Inferior parietal cortex (tissue), 1 donor: ENCODE data around the gene MMS19.
A peak's percentile ranks its signal among the peaks of the same experiment; 100 is the strongest.

Source experiments
- DNase-seq: peaks from one replicate; pipeline ENCODE4 v3.0.0-alpha.2; 2016; ENCODE audit errors: extremely low spot score

MMS19 gene, protein sequence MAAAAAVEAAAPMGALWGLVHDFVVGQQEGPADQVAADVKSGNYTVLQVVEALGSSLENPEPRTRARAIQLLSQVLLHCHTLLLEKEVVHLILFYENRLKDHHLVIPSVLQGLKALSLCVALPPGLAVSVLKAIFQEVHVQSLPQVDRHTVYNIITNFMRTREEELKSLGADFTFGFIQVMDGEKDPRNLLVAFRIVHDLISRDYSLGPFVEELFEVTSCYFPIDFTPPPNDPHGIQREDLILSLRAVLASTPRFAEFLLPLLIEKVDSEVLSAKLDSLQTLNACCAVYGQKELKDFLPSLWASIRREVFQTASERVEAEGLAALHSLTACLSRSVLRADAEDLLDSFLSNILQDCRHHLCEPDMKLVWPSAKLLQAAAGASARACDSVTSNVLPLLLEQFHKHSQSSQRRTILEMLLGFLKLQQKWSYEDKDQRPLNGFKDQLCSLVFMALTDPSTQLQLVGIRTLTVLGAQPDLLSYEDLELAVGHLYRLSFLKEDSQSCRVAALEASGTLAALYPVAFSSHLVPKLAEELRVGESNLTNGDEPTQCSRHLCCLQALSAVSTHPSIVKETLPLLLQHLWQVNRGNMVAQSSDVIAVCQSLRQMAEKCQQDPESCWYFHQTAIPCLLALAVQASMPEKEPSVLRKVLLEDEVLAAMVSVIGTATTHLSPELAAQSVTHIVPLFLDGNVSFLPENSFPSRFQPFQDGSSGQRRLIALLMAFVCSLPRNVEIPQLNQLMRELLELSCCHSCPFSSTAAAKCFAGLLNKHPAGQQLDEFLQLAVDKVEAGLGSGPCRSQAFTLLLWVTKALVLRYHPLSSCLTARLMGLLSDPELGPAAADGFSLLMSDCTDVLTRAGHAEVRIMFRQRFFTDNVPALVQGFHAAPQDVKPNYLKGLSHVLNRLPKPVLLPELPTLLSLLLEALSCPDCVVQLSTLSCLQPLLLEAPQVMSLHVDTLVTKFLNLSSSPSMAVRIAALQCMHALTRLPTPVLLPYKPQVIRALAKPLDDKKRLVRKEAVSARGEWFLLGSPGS

DNA sequence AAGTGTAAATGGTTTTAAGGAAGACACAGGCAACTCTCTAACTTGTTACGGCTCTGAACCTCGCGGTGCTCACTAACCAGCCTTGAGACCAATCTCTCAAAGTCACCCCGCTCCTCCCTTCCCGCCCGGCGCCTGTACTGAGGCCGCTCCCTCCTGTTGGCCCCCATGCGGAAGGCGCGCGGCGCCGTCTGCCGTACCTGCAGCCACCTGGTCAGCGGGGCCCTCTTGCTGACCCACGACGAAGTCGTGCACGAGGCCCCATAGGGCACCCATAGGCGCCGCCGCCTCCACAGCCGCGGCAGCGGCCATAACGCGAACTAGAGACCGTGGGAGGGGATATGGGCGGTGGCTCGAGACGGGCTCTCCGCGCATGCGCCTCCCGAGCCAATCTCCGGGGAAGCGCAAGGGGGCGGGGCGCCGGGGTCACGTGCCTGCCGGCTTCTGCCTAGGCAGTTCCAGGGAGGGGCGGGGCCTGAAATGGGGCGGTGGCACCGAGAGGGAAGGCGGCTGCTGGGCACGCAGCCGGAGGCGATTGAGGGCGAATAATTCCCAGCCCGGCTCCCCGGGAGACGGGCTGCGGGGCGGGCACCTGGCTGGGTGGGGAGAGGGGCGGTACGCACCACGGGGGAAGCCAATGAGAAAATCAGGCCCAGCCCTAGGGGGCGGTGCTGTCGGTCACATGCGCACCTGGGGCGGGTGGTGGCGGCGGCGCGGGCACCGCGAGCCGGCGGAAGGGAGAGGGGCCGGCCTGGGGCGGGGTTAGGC, at the start of gene MMS19:
MMS19 (minus strand) TSS at position 347 of the 765 bp plus-strand sequence; CDS start at position 309, 38 bp downstream.
- peak; percentile 95 for DNase-seq

DNA sequence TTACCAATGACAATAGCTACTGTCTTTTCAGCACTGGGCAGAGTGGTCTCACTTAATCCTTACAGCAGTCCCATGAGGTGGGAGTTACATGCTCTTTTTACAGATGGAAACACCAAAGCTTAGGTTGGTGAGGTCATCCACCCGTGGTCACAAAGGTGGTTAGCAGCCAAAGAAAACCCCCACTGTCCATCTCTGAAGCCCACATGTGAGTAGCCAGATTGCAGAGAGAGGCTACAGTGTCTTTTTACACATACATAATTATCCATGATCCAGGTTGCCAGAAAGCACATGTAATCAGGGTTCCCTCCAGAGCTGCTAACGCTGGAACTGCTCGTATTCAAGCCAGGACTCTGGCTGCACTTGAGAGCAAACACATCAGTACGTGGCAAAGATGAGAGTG, 49.7 kb upstream of the MMS19 start:
- DNase-seq: no peak

DNA sequence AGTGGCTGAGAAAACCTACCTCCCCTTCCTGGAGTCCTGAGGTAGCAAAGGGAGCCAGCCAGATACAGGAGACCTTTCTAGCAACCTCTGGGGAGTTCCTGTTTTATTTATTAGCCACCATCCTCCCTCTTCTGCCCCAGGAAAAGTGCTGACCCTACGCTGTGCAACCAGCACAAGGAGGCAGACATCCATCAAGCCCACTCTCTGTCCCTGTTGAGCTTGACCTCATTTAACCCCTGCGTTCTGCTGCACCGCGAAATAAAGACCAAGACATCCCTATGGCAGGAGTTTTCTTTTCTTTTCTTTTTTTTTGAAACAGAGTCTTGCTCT, 49.0 kb upstream of the MMS19 start:
- no peak for DNase-seq

DNA sequence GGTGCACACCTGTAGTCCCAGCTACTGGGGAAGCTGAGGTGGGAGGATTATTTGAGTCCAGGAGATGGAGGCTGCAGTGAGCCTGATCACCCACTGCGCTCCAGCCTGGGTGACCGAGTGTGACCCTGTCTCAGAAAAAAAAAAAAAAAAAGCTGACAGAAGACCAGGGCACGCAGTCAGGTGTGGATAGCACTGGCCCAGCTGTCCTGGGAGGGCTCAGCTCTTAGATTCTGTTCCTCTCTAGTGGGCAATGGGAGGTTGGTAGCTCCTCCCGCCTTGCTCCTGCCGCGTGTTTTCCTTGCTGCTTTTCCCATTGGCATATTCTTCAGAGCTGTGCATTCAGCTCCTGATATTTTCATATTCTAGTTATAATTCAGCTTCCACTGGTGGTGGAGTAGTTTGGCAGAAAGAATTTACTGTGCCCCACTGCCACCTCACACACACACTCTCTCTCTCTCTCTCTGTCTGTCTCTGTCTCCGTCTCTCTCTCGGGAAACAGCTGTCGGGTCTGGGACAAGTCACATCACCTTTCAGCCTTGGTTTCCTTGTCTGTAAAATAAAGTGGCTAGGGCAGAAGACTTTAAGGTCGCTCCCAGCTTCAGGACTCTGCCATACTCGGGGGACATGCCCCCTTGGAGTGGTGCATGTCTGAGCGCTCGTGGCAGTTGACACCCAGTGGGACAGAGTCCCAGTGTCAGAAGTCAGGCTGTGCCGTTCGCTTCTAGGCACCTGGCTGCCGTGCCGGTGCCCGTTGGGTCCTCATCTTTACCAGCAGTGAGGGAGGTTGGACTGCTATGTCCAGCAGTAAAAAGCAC, 48.4 kb upstream of the MMS19 start:
- DNase-seq: no peak

DNA sequence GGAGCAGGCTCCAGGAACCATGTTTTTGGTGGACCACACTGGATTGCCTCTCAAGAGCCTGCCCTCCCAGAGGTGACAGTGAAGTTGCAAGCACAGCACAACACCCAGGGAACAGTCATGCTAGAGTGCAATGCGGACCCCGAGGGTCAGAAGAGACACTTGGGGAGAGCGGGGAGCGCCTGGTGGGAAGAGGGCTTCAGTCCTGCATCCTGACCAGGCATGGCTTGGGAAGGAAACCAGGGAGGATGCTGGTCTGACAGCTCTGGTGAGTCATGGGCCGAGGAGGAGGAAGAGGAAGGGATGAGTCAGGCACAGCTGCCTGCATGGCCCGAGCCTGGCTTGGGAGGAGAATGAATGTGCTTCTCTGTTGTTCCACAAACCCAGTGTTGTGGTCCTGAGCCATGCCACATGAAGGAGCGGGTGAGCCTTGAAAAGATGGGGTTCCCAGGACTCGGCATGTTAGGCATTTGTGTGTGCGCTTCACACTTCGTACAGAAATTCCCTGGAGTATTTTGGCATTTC, 44.9 kb upstream of the MMS19 start:
- DNase-seq: peak; percentile 85

DNA sequence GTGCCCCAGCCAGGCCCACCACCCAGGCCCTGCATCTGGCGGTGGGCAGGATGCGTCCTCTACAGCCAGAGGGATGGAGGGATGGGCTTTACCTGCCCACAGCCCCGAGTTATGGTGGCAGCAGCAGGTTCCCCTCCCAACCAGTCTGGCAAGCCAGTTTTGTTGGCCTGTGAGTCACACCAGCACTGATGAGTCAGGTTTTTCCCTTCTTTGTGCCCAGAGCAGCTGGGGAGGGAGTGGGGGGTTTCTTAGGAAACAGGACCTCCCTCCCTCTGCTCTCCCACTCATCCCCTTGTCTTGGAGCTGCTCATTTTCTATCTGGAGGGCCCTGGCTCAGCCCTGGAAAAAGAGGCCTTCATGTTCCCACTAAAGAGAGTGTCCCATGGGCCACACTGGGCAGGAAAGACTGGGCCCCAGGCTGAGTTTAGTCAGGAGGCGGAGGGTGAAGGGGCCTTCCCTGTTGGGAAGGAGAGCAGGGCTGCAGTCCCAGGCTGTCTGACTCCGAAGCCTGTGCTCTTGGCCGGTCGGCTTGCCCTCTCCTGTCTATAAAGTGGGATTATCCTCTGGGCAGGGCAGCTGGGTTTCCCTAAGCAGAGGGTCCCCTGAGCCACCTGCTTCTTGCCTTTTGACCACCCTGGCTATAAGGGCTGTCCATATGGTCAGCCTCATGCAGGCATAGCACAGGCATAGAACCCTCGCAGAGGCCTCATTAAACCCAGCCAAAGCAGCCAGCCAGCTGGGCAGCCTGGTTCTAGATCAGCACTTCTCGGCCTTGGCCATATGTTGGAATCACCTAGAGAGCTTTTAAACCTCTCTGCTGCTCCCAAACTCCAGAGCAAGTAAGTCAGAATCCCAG, 44.2 kb upstream of the MMS19 start:
- peak; percentile 63 for DNase-seq

DNA sequence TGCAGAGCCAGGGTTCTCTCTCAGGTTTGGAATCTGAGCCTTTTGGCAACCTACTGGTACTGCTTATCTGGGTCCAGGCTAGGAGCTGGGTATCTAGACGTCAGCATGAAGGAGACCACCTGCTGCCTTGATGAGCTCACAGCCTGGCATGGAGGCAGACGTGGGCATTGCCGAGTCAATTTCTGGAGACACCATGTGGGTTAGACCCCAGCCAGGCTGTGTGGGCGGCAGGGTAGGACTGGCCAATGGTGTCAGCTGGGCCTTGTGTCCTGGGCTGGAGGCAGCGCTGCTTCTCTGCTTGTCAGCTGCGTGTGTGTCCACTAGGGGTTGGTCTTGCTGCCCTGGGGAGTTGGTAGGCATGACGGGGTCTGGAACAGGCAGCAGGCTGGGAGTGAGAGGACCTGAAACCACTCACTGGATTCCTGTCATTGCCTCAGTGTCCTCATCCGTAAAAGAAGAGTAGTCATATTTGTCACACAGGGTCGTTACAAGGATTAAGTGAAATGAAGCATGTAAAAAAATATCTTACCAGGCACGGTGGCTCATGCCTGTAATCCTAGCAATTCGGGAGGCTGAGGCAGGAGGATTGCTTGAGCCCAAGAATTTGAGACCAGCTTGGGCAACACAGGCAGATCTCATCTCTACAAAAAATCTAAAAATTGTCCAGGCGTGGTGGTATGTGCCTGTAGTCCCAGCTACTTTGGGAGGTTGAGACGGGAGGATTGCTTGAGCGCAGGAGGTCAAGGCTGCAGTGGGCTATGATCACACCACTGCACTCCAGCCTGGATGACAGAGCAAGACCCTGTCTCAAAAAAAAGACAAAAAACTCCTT, 42.7 kb upstream of the MMS19 start:
- DNase-seq: no peak

DNA sequence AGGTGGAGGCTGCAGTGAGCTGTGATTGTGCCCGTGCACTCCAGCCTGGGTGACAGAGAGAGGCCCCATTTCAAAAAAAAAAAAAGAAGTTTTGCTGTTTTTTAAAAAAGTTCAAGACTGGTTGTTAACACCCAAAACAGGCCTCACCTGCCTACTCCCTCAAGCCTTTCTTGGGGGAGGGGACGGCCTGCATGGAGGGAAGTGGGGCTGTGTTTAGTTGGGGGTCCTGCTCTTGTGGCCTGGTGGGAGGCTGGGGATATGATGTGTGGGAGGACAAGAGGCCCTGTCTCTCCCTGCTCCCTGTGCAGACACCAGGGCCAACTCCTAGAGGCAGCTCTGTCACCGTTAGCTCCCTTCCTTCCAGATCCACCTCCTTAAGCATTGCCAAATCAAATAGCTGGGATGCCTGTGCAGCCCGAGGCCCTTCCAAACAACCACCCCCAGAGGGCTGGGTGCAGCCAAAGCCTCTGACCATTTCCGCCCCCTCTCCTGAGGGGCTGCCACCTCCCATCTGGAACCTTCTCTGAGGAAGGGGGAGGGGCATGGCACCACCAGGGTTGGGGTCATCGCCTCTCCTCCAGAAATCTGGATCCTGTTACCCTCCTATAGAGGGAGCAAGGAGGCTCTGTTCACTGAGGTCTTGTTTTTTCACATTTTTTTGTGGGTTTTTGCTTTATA, 41.4 kb upstream of the MMS19 start:
- no peak for DNase-seq

DNA sequence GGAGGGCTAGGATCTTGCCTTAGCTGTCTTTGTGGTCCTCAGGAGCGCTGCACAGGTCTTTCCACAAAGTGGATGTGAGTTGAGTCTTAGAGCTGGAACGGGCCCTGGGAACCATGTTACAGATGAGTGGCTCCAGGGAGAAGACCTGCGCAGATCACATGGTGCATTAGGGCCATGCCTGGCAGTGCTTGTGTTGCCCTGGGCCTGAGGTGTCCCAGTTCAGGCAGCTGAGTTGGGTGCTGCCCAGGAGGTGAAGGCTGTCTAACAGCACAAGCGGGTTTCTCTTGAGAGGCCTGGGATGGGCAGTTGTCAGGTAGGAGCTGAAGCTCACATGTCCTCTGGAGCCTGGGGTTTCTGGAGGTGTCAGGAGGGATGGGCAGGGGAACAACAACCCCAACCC, 40.6 kb upstream of the MMS19 start:
- DNase-seq: no peak

DNA sequence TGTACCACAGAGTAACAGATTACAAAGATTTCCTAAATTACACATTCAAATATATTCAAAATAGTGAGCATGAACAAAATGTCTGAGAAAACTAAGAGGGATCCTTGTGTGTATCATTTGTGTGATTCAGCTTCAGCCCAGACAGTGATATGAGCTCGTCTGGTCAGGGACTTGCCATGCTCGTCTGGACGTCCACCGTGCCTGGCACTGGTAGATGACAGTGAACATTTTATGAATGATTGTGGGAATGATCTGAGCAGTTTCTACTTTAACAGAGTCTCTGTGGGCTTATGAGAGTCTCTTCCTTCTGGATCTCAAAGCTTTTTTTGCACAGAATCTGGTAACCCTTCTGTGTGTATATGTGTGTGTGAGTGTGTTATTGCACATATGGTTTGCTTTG, 40.2 kb upstream of the MMS19 start:
- DNase-seq: no peak

DNA sequence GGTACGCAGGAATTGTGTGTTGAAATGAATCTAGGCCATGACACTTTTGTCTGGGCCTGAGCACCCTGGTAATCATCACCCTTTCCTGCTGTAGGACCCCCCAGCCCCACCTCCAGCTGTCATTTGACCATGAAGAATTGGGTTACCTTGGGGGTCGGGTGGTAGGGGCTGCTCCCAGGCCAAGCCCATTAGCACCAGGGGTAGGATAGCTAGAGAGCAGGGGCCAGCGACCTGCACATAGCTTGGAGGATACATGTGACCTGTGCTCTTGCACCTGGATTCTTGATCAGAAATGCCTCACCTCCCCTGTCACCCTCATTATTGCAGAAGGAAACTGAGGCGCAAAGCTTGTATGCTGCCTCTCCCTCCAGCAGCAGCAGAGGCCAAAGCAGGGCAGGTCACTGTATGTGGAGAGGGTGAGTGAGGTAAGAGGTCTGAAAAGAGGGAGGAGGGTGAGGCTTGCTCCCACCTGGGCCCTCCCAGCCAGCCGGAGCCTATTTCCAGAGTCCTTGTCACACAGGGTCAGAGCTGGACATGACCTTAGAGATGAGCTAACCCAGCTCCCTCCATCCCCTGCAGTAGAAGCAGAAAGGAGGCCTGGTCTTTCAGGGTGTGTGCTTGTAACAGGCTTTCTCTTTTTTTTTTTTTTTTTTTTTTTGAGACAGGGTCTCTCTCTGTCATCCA, 39.1 kb upstream of the MMS19 start:
- DNase-seq: no peak

DNA sequence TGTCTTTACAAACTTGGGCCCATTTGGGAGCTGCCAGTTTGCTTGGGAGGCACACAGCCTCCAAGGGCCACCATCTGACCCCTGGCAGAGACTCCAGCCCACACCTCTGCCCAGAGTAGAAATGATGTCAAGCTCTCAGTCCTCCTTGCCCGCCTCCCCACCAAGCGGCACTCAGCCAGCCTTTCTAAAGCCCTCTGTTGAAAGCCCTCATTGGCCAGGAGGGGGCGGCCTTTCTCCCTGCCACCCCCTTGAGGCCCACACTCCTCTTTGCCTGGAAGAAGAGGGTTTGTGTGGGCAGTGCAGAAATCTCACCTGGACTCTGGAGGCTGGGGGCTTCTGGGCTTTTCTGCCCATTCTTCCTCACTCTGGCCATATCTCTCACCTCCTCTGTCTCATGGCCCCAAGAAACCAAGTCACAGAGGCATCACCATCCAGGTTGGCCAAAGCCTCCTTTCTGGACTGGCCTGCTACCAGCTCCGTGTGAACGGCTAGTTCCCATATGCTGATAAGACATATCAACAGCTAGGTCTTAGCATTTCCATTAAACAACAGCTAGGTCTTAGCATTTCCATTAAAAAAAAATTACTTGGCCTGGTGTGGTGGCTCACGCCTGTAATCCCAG, 36.6 kb upstream of the MMS19 start:
- DNase-seq: no peak

DNA sequence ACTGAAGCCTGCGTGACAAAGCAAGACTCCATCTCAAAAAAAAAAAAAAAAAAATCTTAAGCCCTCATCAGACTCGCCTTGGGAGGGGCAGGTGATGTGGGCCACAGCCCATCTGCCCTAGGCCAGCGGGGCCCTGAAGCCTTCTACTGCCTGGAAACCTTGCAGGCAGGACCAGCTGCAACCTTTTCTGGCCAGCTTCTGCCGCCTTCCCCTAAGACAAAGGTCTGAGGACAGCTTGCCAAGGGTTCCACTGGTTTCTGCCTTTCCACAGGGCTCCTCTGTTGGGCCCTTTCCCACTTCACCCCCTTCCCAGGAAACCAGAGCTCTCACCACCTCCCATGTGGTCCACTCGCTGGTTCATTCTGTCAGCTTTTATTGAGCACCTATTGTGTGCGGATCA, 35.7 kb upstream of the MMS19 start:
- no peak for DNase-seq

DNA sequence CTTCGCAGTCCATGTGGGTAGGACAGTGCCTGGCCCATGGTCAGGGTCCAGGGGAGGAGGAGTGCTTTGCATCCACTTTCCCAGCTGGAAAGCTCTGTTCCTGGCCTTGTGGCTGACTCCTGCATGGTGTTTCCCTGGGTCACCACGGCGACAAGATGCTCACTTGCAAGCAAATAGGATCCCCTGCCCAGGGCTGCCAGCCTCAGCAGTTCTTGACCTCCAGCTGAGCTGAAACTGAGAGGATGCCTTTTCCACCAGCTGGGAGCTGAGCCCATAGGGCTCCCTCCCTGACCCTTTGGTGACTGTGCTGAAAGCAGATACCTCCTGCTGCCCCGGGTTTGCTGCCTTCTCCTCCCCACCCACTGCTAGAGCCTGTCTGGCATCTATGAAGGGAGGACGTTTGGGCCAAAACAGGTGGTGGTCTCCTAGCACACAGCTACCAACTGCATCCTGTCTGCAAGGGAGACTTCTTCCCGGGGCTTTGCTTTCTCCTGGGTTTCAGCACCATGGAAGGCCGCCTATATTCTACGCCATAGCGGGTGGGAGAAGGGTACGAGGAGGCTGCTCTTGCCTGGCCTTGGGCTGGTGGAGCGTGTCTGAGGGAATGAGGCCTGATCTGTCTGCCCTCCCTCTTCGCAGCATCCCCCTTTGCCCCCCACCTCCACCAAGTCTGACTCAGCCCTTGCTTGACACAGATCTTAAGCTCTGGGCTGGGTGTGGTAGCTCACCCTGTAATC, 34.9 kb upstream of the MMS19 start:
- no peak for DNase-seq

DNA sequence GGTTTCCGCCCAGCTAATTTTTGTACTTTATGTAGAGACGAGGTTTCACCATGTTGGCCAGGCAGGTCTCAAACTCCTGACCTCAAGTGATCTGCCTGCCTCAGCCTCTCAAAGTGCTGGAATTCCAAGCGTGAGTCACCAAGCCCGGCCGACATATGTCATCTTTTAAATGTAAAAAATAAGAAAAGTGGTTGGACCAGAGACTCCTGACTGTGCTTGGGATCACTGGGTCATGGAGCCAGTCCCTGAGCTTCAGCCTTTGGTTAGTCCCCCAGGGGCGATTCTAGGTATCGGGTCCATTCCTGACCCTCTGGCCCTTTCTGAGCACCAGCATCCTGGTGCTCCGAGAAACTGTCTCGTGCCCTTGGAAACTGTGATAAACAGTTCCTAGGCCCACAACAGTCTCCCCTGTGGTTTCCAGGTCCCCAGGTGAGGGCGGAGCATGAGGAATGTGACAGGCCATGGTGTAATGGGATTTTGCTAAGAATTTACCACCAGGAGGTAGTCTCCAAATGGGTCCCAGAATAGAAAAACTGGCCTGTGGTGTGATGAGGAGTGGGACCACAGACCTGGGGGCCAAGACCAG, 33.3 kb upstream of the MMS19 start:
- no peak for DNase-seq
